ENCODE data around the gene HOOK2.

The HOOK2 gene

DNA sequence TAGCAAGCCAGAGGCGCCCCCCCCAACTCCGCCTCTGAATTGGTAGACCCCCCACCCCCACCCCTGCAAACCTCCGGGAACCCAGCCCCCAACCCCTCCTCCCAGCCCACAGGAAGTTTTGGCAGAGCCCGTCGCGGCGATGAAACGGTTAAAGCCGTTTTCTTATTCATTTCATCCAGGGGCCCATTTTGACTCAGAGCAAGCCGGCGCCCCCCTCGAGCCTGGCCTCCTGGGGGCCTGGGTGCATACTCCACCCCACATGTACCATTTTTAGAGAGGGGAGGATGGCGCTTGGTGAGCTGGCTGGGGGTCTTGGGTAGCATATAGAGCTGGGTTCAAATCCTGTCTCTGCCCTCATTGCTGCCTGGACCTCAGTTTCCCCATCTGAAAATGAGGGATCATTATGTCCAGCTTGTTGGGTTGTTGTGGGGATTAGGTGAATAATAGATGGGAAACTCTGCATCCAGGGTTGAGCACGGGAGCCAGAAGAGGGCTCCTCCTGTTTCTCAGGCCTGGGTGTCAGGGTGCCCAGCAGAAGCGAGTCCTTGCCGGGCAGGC lies 8.0 kb upstream of the HOOK2 start:
- DNase-seq (ENCODE audit: extremely low read depth in 1 of 2, low read depth in 1 of 2) = peak in 1 of 2 donors; percentile 80

- DNase-seq (ENCODE audit: extremely low read depth in 1 of 2, low read depth in 1 of 2) = peak; percentile 83 to 87
Measured at GRCh38 chr19:12782424-12783290, 7.3 kb upstream of the HOOK2 start.

DNA sequence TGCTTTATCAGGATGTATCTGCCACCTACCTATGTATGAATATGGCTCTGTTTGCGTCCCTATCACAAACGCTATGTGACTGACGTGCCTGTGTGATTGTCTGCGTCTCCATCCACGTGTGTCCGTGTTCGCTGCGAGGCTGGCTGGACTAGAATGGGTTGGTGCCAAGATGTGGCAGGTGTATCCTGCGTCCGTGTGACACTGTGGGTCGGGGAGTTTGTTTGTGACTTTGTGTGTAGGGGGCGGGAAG lies 6.7 kb upstream of the HOOK2 start:
- no peak for DNase-seq (ENCODE audit: extremely low read depth in 1 of 2, low read depth in 1 of 2)

GRCh38 chr19:12779162-12779993 lies 4.0 kb upstream of the HOOK2 start:
- no peak for DNase-seq (ENCODE audit: extremely low read depth in 1 of 2, low read depth in 1 of 2)

- no peak for DNase-seq (ENCODE audit: extremely low read depth in 1 of 2, low read depth in 1 of 2)
Measured at GRCh38 chr19:12778905-12779161, 3.5 kb upstream of the HOOK2 start.

- DNase-seq (ENCODE audit: extremely low read depth in 1 of 2, low read depth in 1 of 2) = no peak
Measured at GRCh38 chr19:12778017-12778904, 2.9 kb upstream of the HOOK2 start.

DNA sequence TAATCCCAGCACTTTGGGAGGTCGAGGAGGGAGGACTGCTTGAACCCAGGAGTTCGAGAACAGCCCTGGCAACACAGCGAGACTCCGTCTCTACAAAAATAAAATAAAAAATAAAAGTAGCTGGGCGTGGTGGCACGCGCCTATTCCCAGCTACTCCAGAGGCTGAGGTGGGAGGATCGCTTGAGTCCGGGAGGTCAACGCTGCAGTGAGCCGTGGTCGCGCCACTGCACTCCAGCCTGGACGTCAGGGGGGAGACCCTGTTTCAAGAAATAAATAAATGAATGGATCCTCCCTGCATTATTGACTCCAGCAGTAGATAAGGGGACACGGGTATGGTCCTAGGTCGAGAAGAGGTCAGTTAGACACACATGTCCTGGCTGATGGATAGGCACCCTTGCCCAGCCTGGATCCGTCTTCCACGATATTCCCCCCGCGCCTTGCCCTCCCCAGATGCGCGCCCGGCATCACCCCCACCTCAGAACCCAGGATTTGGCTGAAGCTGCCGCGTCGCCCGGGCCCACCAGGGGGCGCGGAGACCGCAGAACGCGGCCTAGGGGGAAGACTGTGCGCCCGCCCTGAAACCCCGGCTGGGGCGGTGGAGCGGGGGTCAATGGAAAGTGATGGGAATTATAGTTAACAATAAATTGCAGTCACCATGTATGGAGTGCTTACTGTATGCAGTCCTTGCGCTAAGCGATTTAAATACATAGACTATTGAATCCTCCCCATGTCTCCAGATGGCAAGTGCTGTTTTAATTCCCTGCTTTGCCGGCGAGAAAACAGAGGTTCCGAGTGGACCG lies 2.1 kb upstream of the HOOK2 start:
- DNase-seq (ENCODE audit: extremely low read depth in 1 of 2, low read depth in 1 of 2) = peak; percentile 63 to 68

DNA sequence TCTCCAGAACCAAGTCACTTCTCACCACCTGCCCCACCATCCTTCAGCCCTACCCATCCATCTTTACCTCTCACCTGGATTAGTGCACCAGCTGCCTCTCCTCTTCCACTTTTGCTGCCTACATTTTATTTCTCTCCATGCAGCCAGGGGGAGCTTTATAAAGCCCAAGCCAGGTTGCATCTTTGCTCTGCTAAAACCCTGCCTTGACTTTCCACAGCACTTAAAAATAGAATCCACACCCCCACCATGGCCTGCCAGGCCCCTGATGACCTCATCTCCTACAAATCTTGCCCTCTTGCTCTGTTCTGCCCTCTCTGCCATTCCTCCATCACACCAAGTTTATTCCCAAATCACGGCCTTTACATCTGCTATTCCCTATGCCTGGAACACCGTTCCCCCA lies 1.8 kb downstream of the HOOK2 start:
- DNase-seq (ENCODE audit: extremely low read depth in 1 of 2, low read depth in 1 of 2) = no peak

DNA sequence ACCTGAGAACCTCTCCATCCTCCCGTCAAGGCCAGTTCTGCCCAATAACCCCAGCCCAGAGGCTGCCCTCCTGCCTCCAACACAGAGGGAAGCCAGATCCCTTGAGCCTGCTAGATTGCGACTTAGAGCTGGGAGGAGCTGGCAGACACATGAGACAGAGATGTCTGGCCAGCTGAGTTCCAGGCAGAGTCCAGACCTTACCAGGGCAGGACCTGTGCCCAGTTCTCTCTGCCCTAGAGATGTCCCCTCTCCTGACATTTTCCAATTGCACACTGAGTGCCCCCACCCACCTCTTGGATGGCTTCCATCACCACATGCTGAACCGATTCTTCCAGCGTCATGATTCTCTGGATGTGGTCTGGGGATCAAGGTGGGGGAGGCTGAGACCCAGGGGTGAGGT lies 3.0 kb downstream of the HOOK2 start:
- DNase-seq (ENCODE audit: extremely low read depth in 1 of 2, low read depth in 1 of 2) = no peak

DNA sequence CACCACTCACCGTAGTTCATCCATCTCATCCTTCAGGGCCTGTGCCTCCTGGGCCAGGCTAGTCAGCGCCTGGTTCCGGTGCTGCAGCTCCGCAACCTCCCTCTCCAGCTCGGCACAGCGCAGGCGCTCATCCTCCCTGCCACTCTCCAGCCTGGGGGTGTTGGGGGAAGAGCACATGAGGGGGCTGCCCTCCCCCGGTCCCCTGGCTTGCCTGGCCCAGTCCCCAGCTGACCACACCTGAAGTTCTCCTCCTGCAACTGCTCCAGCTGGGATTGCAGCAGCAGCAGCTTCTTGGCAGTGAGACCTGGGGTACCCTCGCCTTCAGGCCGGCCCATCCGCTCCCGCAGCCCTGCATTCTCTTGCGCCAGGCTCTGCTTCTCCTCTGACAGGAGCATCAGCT lies 4.4 kb downstream of the HOOK2 start:
- DNase-seq (ENCODE audit: extremely low read depth in 1 of 2, low read depth in 1 of 2) = no peak

- DNase-seq (ENCODE audit: extremely low read depth in 1 of 2, low read depth in 1 of 2) = no peak
Measured at GRCh38 chr19:12769689-12770088, 5.7 kb downstream of the HOOK2 start.

GRCh38 chr19:12767666-12768065 lies 7.7 kb downstream of the HOOK2 start:
- no peak for DNase-seq (ENCODE audit: extremely low read depth in 1 of 2, low read depth in 1 of 2)

DNA sequence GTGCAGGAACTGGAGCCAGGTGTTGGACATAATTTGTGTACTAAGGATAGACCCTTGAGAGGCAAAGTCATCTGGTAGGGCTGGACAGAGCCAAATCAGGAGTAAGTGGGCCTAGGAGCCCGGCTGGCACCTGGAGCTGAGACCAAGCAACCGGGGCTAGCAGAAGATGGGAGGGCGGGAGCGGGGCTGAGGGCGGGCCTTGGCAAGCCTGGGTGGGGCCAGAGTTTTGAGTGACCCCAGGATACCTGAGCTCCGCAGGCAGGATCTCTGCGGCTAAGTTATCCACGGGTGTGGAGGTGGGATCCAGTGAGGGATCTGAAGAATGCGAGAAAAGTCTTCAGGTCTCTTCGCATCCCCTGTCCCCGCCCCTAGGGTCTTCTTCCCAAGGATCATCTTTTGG lies 8.2 kb downstream of the HOOK2 start:
- no peak for DNase-seq (ENCODE audit: extremely low read depth in 1 of 2, low read depth in 1 of 2)

DNA sequence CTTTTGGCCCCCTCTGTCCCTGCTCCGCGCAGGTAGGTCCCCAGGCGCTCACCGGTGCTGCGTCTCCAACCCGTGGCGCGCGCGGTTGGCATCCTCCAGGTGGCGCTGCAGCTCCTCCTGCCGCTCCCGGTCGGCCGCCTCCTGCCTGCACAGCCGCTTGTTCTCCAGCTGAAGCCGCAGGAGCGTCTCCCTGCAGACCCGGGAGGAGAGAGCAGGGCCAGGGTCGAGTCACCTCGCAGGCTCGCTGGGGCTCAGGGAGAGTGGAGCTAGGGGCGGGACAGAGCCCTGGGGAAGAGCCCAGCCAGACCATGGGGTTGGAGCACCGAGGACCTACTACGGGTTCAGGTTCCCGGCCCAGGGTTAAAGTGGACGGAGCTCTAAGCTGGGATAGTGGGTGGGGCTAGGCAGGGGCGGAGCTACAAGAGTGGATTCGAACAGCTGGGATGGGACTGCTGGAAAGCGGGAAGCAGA lies 9.3 kb downstream of the HOOK2 start:
- peak; percentile 50 to 60 for DNase-seq (ENCODE audit: extremely low read depth in 1 of 2, low read depth in 1 of 2)

DNA sequence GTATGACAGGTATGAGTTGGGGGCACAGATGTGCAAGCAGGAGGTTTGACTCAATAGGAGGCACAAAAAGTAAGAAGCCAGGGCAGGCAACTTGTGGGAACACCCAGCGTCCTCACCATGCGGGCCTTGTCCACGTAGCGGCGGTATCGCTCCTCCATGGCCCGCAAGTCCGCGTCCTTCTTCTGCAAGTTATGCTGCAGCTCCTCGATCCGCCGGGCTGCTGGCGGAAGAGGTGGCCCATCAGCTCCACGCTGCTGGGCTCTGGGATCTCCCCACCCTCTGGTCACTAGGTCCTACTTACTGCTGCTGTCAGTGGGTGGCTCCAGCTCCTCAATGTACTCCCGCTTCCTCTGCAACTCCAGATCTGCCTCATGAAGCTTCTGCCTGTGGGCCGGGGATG lies 10.7 kb downstream of the HOOK2 start:
- DNase-seq (ENCODE audit: extremely low read depth in 1 of 2, low read depth in 1 of 2) = no peak

GRCh38 chr19:12763100-12763499 lies 12.3 kb downstream of the HOOK2 start:
- DNase-seq (ENCODE audit: extremely low read depth in 1 of 2, low read depth in 1 of 2) = no peak

- no peak for DNase-seq (ENCODE audit: extremely low read depth in 1 of 2, low read depth in 1 of 2)
Measured at GRCh38 chr19:12759686-12760085, 15.7 kb downstream of the HOOK2 start.

GRCh38 chr19:12757544-12758274 lies 17.6 kb downstream of the HOOK2 start:
- DNase-seq (ENCODE audit: extremely low read depth in 1 of 2, low read depth in 1 of 2) = peak in 1 of 2 donors; percentile 47

- no peak for DNase-seq (ENCODE audit: extremely low read depth in 1 of 2, low read depth in 1 of 2)
Measured at GRCh38 chr19:12756150-12756883, 19.0 kb downstream of the HOOK2 start.

Data from stimulated activated CD8-positive, alpha-beta memory T cell treated with anti-CD3 and anti-CD28 coated beads, Interleukin-7, amount 100 ng/mL, for 48 hours (primary cell).